Measurements from ENCODE around the gene APOC4. TPM values are rescaled to one million over a fixed set of nuclear protein-coding genes. Genes with fewer than 3 reads are reported as not detected.

The APOC4 gene
- total RNA-seq, 1 experiment from 2014 or later: not detected

GRCh38 chr19:44972802-44973201, 30.8 kb downstream of the APOC4 start:
- Histone ChIP-seq H2BK20ac (ENCODE audit: low read depth, low read length, poor library complexity, severe bottlenecking) (no peak overlapping the region), H3K4me2 (ENCODE audit: insufficient read depth, insufficient read length, low read length) (no peak overlapping the region), H3K4ac (ENCODE audit: low read depth, low read length) (no peak overlapping the region), H3K9ac (ENCODE audit: extremely low read depth, insufficient read length, low read length) (no peak overlapping the region), H2BK12ac (ENCODE audit: insufficient read length, low read depth, low read length) (no peak overlapping the region), H3K23ac (ENCODE audit: insufficient read length, low read depth, low read length) (no peak overlapping the region), H3K27ac (ENCODE audit: insufficient read length, low read depth, low read length) (no peak overlapping the region), H3K27me3 (ENCODE audit: insufficient read depth, low read length) (no peaks in the 10 kb centered on the region), H3K9me3 (ENCODE audit: control insufficient read depth, low read depth, low read length) (no peaks in the 10 kb centered on the region), H4K20me1 (ENCODE audit: control insufficient read depth, insufficient read depth, insufficient read length) (no peaks in the 10 kb centered on the region), H4K5ac (ENCODE audit: insufficient read length, low read depth, low read length) (no peak overlapping the region), H2BK5ac (ENCODE audit: insufficient read length, low read length) (no peak overlapping the region), H3T11ph (ENCODE audit: low read length) (no peak overlapping the region), H3K4me1 (ENCODE audit: insufficient read depth, low read length) (no peaks in the 10 kb centered on the region), H3K79me1 (ENCODE audit: insufficient read depth, low read depth, low read length, poor library complexity, severe bottlenecking) (no peaks in the 10 kb centered on the region), H3K14ac (ENCODE audit: insufficient read depth, low read length) (no peak overlapping the region), H2AK5ac (ENCODE audit: insufficient read length, low read length) (no peak overlapping the region), H2BK120ac (ENCODE audit: low read depth, low read length, poor library complexity, severe bottlenecking) (no peak overlapping the region), H4K91ac (ENCODE audit: insufficient read length, low read depth, low read length) (no peak overlapping the region), H3K56ac (ENCODE audit: insufficient read length, low read depth, low read length) (no peak overlapping the region), H2BK15ac (ENCODE audit: low read depth, low read length) (no peak overlapping the region), H4K8ac (replicated peaks; ENCODE audit: insufficient read length, low read depth, low read length) (no peak overlapping the region), H2AFZ (ENCODE audit: low read length) (no peak overlapping the region), H3K23me2 (ENCODE audit: insufficient read length, low read depth, low read length, poor library complexity, severe bottlenecking) (no peaks in the 10 kb centered on the region), H3K18ac (ENCODE audit: insufficient read length, low read depth, low read length) (no peak overlapping the region), H3K79me2 (ENCODE audit: insufficient read depth, low read length) (no peaks in the 10 kb centered on the region)
- H3K27ac Mint-ChIP-seq: no peak overlapping the region
- no peaks in the 10 kb centered on the region for H3K27me3 Mint-ChIP-seq (ENCODE audit: low read depth)
- H3K4me1 Mint-ChIP-seq: no peaks in the 10 kb centered on the region
- peaks cover 20 to 49% (median 45%) of the 10 kb centered on the region in 3 experiments; a peak in 6 of 7 replicates for H3K36me3 Mint-ChIP-seq (ENCODE audit: insufficient read depth in 1 of 3, low read depth in 3 of 3)
- no peak for DNase-seq
- no CpG with 5 or more reads among the region's 13 CpGs for WGBS (ENCODE audit: extremely low coverage, insufficient read length, low lambda C conversion rate)
- no peak for TF ChIP-seq CTCF (conservative IDR thresholded peaks at IDR 0.05)
- H3K4me3 Mint-ChIP-seq: no peak overlapping the region
- no peaks in the 10 kb centered on the region for H3K9me3 Mint-ChIP-seq

All from H9 (cell line).